GM23338 (cell line): Measurements from ENCODE around the gene POLR1A. TPM values are rescaled to one million over a fixed set of nuclear protein-coding genes. Genes with fewer than 3 reads are reported as not detected.

ENCODE experiments used
- ATAC-seq: fragments of 200-7000 bp; cut with Tn5 transposase; 3 replicates; pipeline ENCODE4 v1.9.1; 2020
- DNase-seq: peaks from one replicate; pipeline ENCODE4 v3.0.0-alpha.2; 2015; ENCODE audit warnings: low spot score
- H2AFZ ChIP-seq: fragments of 200-600 bp; sonication (generic); 2 replicates; pipeline ENCODE4 v1.8.0; 2016; ENCODE audit warnings: antibody characterized with exemption, mild to moderate bottlenecking, moderate library complexity
- H3F3A ChIP-seq: fragments of 200-600 bp; sonication (generic); replicated peaks from 2 replicates; pipeline ENCODE4 v1.8.0; 2017; ENCODE audit warnings: antibody characterized with exemption, mixed run types, low read depth
- H3K27ac ChIP-seq: fragments of 200-600 bp; sonication (generic); 2 replicates; pipeline ENCODE4 v1.6.1; 2016; ENCODE audit warnings: low read depth
- H3K27me3 ChIP-seq: fragments of 200-600 bp; sonication (generic); 2 replicates; pipeline ENCODE4 v1.8.0; 2016; ENCODE audit warnings: mild to moderate bottlenecking, mixed run types, moderate library complexity; ENCODE audit not compliant: insufficient read depth
- H3K36me3 ChIP-seq: fragments of 200-600 bp; sonication (generic); 2 replicates; pipeline ENCODE4 v1.8.0; 2016; ENCODE audit warnings: mild to moderate bottlenecking; ENCODE audit not compliant: insufficient read depth
- H3K4me1 ChIP-seq: fragments of 200-600 bp; sonication (generic); 2 replicates; pipeline ENCODE4 v1.8.0; 2016; ENCODE audit warnings: mild to moderate bottlenecking, moderate library complexity; ENCODE audit not compliant: insufficient read depth
- H3K4me2 ChIP-seq: fragments of 200-600 bp; sonication (generic); 2 replicates; pipeline ENCODE4 v1.7.1; 2017; ENCODE audit warnings: mixed run types
- H3K4me3 ChIP-seq: fragments of 200-600 bp; sonication (generic); 2 replicates; pipeline ENCODE4 v1.6.1; 2016; ENCODE audit warnings: mixed run types
- H3K79me2 ChIP-seq: fragments of 200-600 bp; sonication (generic); replicated peaks from 2 replicates; pipeline ENCODE4 v1.8.0; 2017; ENCODE audit warnings: mild to moderate bottlenecking; ENCODE audit not compliant: insufficient read depth
- H3K9me2 ChIP-seq: fragments of 200-600 bp; sonication (generic); 2 replicates; pipeline ENCODE4 v1.8.0; 2017; ENCODE audit not compliant: insufficient read depth
- H4K20me1 ChIP-seq: fragments of 200-600 bp; sonication (generic); replicated peaks from 2 replicates; pipeline ENCODE4 v1.8.0; 2017; ENCODE audit warnings: mild to moderate bottlenecking; ENCODE audit not compliant: insufficient read depth
- H3K27ac Mint-ChIP-seq: 2 replicates; pipeline ENCODE4 v1.8.0; 2020; ENCODE audit warnings: inconsistent platforms, mild to moderate bottlenecking, moderate library complexity, mixed read lengths
- H3K27me3 Mint-ChIP-seq: 3 replicates; pipeline ENCODE4 v1.8.0; 2022; ENCODE audit warnings: low read depth, mild to moderate bottlenecking, moderate library complexity, mixed read lengths, inconsistent platforms; ENCODE audit not compliant: insufficient read depth, poor library complexity
- H3K36me3 Mint-ChIP-seq: 3 replicates; pipeline ENCODE4 v1.8.0; 2021; ENCODE audit warnings: low read depth, mild to moderate bottlenecking, inconsistent platforms, moderate library complexity, mixed read lengths
- H3K4me1 Mint-ChIP-seq: 3 replicates; pipeline ENCODE4 v1.8.0; 2020; ENCODE audit warnings: mild to moderate bottlenecking, inconsistent platforms, mixed read lengths
- H3K4me3 Mint-ChIP-seq: 3 replicates; pipeline ENCODE4 v1.8.0; 2021; ENCODE audit warnings: moderate library complexity, mild to moderate bottlenecking, inconsistent platforms, mixed read lengths
- H3K9me3 Mint-ChIP-seq: 3 replicates; pipeline ENCODE4 v1.8.0; 2020; ENCODE audit warnings: moderate library complexity, mild to moderate bottlenecking, inconsistent platforms, mixed read lengths
- CREB1 ChIP-seq: fragments of 250-450 bp; sonication (Bioruptor Pico); IDR thresholded peaks from 2 replicates; pipeline ENCODE4 v1.5.0; 2020; ENCODE audit warnings: low read depth, mild to moderate bottlenecking, moderate library complexity
- CTCF ChIP-seq, 2 experiments: fragments of 200-600 bp in 1 of 2; sonication (generic) in 1 of 2; conservative IDR thresholded peaks; 2 replicates each; pipeline versions ENCODE4 v1.5.1 to v1.6.1; 2016 to 2017; ENCODE audit warnings: antibody characterized with exemption in 2 of 2, low read depth in 2 of 2, mild to moderate bottlenecking in 2 of 2, moderate library complexity in 1 of 2
- ETS1 ChIP-seq: IDR thresholded peaks from 2 replicates; pipeline ENCODE4 v1.6.1; 2016; ENCODE audit warnings: antibody characterized with exemption
- EZH2 ChIP-seq: fragments of 200-600 bp; sonication (generic); IDR thresholded peaks from one replicate; pipeline ENCODE4 v1.8.0; 2017; ENCODE audit warnings: antibody characterized with exemption, mild to moderate bottlenecking, low read depth; ENCODE audit not compliant: unreplicated experiment
- EZH2phosphoT487 ChIP-seq: fragments of 200-600 bp; sonication (generic); IDR thresholded peaks from one replicate; pipeline ENCODE4 v1.8.1; 2018; ENCODE audit warnings: antibody characterized with exemption; ENCODE audit not compliant: unreplicated experiment
- JUNB ChIP-seq: IDR thresholded peaks from one replicate; pipeline ENCODE4 v1.6.1; 2016; ENCODE audit warnings: antibody characterized with exemption; ENCODE audit not compliant: unreplicated experiment
- NANOG ChIP-seq: IDR thresholded peaks from 2 replicates; pipeline ENCODE4 v1.6.1; 2016; ENCODE audit warnings: antibody characterized with exemption, borderline replicate concordance
- POLR2AphosphoS5 ChIP-seq: IDR thresholded peaks from 2 replicates; pipeline ENCODE4 v1.6.1; 2016; ENCODE audit warnings: antibody characterized with exemption, low read depth
- REST ChIP-seq: IDR thresholded peaks from one replicate; pipeline ENCODE4 v1.6.1; 2018; ENCODE audit warnings: antibody characterized with exemption; ENCODE audit not compliant: unreplicated experiment
- STAT1 ChIP-seq: IDR thresholded peaks from one replicate; pipeline ENCODE4 v1.6.1; 2016; ENCODE audit warnings: antibody characterized with exemption; ENCODE audit not compliant: unreplicated experiment
- ZNF114 ChIP-seq: fragments of 250-450 bp; sonication (Bioruptor Pico); IDR thresholded peaks from 2 replicates; pipeline ENCODE4 v1.5.0; 2020; ENCODE audit warnings: mild to moderate bottlenecking, moderate library complexity
- ZNF331 ChIP-seq: fragments of 250-450 bp; sonication (Bioruptor Pico); IDR thresholded peaks from 2 replicates; pipeline ENCODE4 v1.5.0; 2020; ENCODE audit warnings: low read depth, mild to moderate bottlenecking, moderate library complexity
- ZNF462 ChIP-seq: fragments of 250-450 bp; sonication (Bioruptor Pico); IDR thresholded peaks from 2 replicates; pipeline ENCODE4 v1.5.0; 2020; ENCODE audit warnings: mild to moderate bottlenecking, moderate library complexity
- polyA plus RNA-seq: library from polyadenylated mRNA; unstranded; fragments of >200 nt; fragmentation: Nextera tagmentation; extraction: Ambion mirVana; gene quantifications from 2 replicates; pipeline ENCODE4 v1.2.1, GENCODE V29; 2016
- total RNA-seq: library from RNA; depleted of rRNA; stranded (reverse); fragments of >200 nt; shearing (Covaris generic); gene quantifications from 2 replicates; pipeline ENCODE4 v1.2.3, GENCODE V29; 2014

POLR1A gene
- total and polyA plus RNA-seq, 2 experiments from 2014 or later = 13.8 to 43.2 TPM

GRCh38 chr2:85996591-85996990 is 109.1 kb downstream of the POLR1A start:
- DNase-seq (no peak), ATAC-seq (no peak)
- no peak overlapping the region for H2AFZ ChIP-seq
- H3K9me2 ChIP-seq = no peaks in the 10 kb centered on the region; the same call in 1 of the 2 replicates
- peaks cover 3% of the 10 kb centered on the region; the same call in 2 of the 3 replicates for H3K9me3 Mint-ChIP-seq
- peaks cover 2% of the 10 kb centered on the region for H3K27me3 Mint-ChIP-seq
- no peak overlapping the region for H3K27ac ChIP-seq
- H3K79me2 ChIP-seq = no peaks in the 10 kb centered on the region
- no peaks in the 10 kb centered on the region for H3K36me3 ChIP-seq
- no peak overlapping the region for H3K4me3 ChIP-seq
- no peak overlapping the region for H3K27ac Mint-ChIP-seq
- no peaks in the 10 kb centered on the region for H4K20me1 ChIP-seq
- no peaks in the 10 kb centered on the region for H3F3A ChIP-seq
- peaks cover 11% of the 10 kb centered on the region for H3K4me1 Mint-ChIP-seq
- peaks cover 8% of the 10 kb centered on the region; the same call in 1 of the 2 replicates for H3K4me1 ChIP-seq
- H3K4me3 Mint-ChIP-seq = no peak overlapping the region
- no peaks in the 10 kb centered on the region for H3K36me3 Mint-ChIP-seq
- H3K4me2 ChIP-seq = no peak overlapping the region
- TF ChIP-seq ETS1 (no peak), EZH2phosphoT487 (no peak), POLR2AphosphoS5 (no peak), CREB1 (CRISPR knock-in tag) (no peak), EZH2 (no peak), ZNF331 (no peak), JUNB (no peak), NANOG (no peak), ZNF114 (no peak), STAT1 (no peak), ZNF462 (CRISPR knock-in tag) (no peak), REST (no peak), CTCF (conservative IDR thresholded peaks at IDR 0.05; ENCODE audit: low read depth in 2 of 2) (no peak)
- no peaks in the 10 kb centered on the region for H3K27me3 ChIP-seq
